GM19025 (cell line): Measurements from ENCODE around the gene SHISA6.
"Not testable (repeated sequence)": the region's sequence is repeated elsewhere in the genome, so short reads cannot be mapped to it uniquely, and the experiment has no call there.

ENCODE experiments used
- ATAC-seq: cut with Tn5 transposase; IDR thresholded peaks from one replicate; pipeline ENCODE4 v1.9.1; 2021; ENCODE audit warnings: mild to moderate bottlenecking, low read depth, moderate library complexity; ENCODE audit not compliant: unreplicated experiment

Gene SHISA6

GRCh38 chr17:11301874-11302273, 60.9 kb downstream of the SHISA6 start:
- not testable (repeated sequence) for ATAC-seq

DNA sequence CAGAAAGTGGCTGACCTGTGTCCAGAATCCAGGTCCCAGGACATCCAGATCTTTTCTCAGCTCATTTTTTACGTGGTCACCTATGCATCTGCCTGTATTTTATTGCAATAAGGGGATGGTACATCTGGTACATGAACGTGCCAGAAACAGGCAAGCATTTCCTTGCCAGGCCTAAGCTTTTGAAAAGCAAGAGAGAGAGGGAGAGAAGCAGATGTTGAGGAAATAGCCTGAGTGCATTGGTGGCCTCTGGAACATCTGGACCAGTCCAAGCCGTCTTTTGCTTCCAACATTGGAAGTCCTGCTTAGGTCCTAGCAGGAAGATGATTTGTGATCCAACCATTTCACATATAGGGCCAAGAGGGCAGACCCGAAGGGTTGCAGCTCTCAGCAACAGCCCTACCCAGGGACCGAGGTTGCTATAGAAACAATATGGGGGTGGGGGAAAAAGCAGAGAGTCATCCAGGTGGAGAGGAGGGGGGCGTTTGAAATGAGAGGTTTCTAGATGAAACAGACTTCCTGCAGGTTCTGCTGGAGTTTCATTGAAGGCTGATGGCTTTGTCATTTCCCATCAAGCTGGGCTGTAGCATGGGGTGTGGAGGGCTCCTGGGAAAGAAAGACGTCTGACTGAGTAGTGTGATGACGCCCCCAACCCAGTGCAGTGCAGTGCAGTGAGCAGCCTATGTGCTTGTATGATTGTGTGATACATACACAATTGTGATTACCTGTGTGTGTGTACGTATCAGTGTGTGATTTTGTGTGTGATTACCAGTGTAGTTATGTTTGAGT, 61.6 kb downstream of the SHISA6 start:
- ATAC-seq: no peak

- no peak for ATAC-seq
Measured at GRCh38 chr17:11303773-11304394, 62.9 kb downstream of the SHISA6 start.

DNA sequence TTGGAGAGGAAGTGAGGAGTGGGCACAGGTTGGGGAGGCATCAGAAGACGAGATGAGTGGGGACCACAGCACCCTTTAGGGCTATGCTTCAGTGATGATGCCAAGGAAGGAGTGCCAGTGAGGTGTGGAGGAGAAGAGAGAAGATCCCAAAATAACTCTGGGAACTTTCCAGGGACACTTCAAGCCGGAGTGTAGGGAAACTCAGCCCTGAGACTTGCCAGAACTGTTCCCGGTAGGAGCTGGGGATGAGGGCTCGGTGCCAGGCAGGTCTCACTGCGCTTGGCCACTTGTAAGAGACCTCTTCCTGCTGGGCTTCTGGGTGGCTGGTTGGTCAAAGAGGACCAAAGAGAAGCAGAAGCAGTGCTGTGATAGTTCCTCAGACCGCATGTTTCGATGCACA, 63.6 kb downstream of the SHISA6 start:
- ATAC-seq: no peak

GRCh38 chr17:11305524-11305923, 64.5 kb downstream of the SHISA6 start:
- ATAC-seq: no peak

DNA sequence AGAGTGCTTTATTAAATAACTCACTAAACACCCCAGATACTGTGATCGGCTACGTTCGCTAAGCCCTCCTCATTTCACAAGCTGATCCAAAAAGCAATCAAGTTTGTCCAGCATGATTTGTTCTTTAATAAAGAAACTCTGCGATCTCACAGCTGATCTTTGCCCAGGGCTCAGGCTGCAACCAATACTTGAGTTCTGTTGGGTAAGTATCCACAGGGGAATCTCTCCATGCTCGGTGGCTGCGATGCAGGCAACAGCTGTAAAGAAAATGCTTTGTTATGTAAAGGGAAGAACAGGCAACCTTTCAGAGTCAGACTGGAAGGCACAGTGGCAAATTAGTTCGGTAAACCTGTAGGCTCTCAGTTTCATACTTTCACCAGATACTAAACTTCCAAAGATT, 67.5 kb downstream of the SHISA6 start:
- ATAC-seq: no peak

DNA sequence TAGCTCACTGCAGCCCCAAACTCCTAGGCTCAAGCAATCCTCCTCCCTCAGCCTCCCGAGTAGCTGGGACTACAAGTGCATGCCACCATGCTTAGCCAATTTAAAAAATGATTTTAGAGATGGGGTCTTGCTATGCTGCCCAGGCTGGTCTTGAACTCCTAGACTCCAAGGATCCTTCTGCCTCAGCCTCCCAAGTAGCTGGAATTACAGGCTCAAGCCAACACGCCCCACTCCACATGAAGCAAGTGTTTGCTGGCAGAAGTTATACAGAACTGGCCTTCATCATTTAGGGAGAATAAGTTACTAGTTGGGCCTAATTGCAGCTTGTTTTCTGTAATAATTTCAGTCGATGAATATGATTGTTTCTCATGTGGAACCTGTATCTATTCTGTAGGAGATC, 68.0 kb downstream of the SHISA6 start:
- ATAC-seq: no peak

GRCh38 chr17:11309850-11310249, 68.8 kb downstream of the SHISA6 start:
- ATAC-seq: no peak

GRCh38 chr17:11316451-11316850, 75.4 kb downstream of the SHISA6 start:
- ATAC-seq: not testable (repeated sequence)

DNA sequence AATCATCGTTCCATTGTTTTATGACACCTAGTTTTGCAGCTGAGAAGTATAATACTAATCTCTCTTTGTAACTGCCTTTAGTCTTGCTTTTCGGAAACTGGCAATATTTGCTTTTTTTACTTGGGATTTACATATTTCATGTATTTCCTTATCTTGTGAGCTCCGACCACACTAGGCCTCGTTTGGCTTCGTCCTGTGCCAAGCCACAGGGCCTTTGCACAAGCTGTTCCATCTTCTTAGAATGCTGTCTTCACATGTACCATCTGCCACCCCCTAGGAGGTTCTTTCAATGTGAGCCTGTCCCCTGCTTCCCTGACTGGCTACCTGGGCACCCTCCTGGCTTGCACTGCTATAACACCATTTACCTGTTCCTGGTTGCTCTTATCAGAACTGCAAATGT, 77.2 kb downstream of the SHISA6 start:
- no peak for ATAC-seq

- ATAC-seq: no peak
Measured at GRCh38 chr17:11319894-11320293, 78.9 kb downstream of the SHISA6 start.

GRCh38 chr17:11324021-11324420, 83.0 kb downstream of the SHISA6 start:
- no peak for ATAC-seq

DNA sequence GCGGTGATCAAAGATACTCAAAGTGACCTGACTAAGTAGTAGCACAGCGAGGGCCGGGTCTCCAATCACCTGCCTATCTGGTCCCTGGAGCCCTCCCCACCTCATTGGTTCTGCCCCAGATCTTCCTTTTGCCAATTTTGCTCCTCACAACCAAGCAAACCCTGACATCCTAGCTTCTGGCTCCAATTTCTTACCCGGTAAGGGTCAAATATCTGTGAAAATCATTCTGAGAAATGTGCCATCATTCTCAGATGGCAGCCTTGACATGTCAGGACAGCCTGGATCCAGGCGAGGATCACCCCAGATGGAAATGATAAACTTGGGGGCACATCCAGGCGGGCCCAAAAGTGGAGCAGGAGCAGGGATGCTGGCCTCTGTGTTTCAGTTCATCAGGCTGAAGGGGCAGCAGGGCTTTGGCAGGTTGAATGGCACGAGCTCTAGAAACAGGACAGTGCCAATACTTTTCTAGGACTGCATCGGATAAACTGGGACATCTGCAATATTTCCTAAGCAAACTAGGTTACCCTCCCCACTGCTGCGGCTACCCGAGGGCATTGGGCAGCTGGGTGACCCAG, 83.9 kb downstream of the SHISA6 start:
- ATAC-seq: no peak

- ATAC-seq: no peak
Measured at GRCh38 chr17:11326492-11326891, 85.5 kb downstream of the SHISA6 start.

GRCh38 chr17:11328770-11329169, 87.8 kb downstream of the SHISA6 start:
- no peak for ATAC-seq

DNA sequence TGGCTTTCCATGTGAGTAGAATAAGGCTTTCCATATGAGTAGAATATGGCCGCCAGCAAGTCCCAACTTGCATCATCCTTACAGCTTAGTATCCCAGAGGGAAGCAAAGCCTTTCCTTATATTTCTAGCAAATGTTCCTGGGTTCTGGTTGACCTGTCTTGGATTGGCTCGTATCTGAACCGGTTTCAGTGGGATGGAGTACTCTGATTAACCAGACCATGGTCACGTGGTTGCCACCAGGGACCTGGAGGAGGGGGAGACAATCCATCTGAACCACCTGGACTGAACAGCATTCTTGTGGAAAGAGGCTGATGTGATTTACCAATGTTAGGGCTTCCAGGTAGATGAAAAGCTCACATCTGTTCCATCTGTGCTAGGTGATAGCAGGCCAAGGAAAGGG, 89.0 kb downstream of the SHISA6 start:
- no peak for ATAC-seq

DNA sequence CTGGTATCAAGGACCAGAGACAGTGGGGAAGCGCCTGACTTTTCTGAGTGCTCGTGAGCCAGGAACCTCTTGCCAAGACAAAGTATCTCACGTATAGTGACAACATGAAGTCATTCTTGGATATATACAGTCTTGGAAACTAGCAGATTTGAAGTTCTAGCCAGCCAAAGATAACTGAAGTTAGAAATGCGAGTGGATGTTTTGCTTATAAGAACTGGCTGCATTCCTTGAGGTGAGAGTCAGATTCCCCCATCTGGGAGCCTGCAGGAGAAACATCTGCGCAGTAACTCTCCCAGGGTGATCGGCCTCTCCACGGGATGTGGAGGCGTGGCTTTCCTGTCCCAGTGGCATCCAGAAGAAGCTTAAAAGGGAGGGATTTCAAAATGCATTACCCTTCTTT, 89.8 kb downstream of the SHISA6 start:
- ATAC-seq: no peak

DNA sequence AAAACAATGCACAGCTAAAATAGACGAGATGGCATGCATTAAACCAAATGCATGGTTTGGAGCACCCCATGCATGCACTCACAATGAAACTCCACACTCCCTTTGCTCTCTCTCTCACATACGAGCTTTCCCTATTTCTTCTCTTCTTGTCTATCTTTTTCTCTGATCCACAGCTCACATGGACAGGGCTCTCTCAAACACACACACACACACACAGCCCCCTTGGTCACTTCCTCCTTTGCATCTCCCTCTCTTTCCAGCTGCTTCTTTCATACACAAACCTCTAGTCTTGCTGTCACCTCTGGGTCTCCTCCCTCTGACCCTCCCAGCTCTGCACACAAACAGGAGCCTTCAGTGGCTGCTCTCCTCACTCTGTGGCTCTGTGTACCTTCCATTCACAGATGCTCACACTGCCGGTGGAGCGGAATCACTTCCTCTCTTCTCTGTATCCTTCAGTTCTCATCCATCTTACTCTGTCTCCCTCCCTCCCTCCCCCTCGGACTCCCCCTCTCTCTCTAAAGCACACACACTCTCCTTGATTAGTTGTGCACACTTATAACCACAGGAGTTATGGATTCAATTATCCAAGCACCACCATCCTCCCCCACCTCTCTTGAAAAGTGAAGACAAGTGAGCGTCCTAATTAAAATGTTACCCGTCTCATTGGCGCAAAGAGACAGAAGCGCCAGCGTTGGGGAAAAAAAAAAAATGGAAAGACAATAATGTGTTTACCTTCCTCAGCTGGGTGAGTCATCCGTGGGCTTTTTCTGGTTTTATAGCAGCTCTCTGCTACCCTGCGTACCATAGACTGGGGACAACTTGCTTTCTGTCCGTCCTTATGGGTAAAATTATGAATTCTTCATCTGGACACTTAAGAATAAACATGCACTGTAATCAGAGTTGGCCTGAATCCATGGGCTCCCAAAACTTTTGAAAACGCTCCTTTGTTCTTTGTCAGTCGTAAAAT, 90.8 kb downstream of the SHISA6 start:
- ATAC-seq: no peak

- ATAC-seq: no peak
Measured at GRCh38 chr17:11332706-11333105, 91.7 kb downstream of the SHISA6 start.

DNA sequence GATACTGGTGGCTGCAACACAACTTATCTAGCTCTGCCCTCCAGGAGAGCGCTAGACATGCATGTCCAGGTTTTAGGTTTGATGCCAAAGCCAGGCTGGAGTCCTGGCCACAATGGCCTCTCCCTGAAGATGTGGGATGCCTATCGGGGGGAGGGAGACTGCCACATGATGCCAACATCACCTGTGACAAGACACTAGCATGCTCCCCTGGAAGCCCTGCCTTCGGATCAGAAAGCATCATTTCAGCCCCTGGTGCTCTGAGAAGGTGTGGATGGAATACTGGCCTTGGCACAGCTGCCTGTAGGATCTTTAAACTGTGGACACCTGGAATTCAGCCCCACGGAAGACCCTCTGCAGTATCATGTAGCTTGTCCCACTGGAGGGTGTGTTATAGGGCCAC, 93.5 kb downstream of the SHISA6 start:
- no peak for ATAC-seq

DNA sequence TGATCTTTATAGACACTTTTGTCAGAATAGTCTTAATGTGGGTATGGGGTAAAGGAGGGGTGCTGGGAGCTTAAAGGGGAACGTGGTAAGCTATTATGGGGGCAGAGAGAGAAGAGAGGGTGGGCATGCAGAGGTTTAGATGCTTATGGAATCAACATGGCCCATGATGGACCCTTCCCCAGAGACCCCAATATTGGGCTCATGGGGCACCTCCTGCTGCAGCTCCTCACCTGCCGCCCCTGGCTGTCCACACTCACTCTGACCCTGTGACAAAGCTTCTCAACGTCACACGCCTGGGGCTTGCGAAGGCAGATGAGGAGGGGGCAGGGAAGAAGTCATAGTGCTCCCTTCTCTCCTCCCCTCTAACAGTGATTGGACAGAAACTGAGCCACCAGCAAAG, 95.3 kb downstream of the SHISA6 start:
- ATAC-seq: no peak
